Measurements from ENCODE around the gene CRYBB1.

CRYBB1 gene

DNA sequence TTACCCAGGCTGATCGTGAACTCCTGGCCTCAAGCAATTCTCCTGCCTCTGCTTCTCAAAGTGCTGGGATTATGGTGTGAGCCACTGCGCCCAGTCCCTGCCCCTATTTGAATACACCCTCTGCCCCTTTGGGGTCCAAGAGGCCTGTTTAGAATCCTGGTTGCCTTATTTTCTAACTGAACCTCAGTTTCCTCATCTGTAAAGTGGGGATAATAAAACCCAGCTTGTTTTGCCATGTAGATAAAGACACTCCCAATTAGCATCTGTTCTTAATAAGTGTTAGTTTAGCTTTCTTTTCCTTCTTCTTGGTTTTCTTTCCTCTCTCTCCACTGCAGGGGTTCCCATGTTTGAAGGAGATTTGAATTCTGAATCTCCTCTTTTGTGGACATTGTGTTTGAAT, 44.3 kb upstream of the CRYBB1 start:
- no peaks in the 10 kb centered on the region for H3K36me3 ChIP-seq (ENCODE audit: control insufficient read depth in 1 of 2, insufficient read depth in 2 of 2, low read length in 2 of 2)
- H2BK12ac ChIP-seq (ENCODE audit: low read length): no peak overlapping the region
- H3K27ac ChIP-seq (ENCODE audit: low read depth, low read length): no peak overlapping the region
- H2BK5ac ChIP-seq (ENCODE audit: low read depth, low read length, poor library complexity): no peak overlapping the region
- H3K4me2 ChIP-seq (ENCODE audit: low read length): no peak overlapping the region
- no peak overlapping the region for H3K18ac ChIP-seq (ENCODE audit: low read length)
- WGBS (ENCODE audit: extremely low coverage, insufficient coverage, insufficient read length): no CpG with 5 or more reads among the region's 2 CpGs
- no peak overlapping the region for H2AK5ac ChIP-seq (ENCODE audit: low read length)
- DNase-seq: no peak
- H3K4me1 ChIP-seq (ENCODE audit: control insufficient read depth in 1 of 2, insufficient read depth in 2 of 2, low read length in 2 of 2): peaks cover 5 to 6% of the 10 kb centered on the region in 2 experiments
- H3K79me1 ChIP-seq (ENCODE audit: low read length): no peaks in the 10 kb centered on the region
- peaks cover 14% of the 10 kb centered on the region for H3K27me3 ChIP-seq (ENCODE audit: insufficient read depth, low read length)
- H3K23ac ChIP-seq (ENCODE audit: low read length): no peak overlapping the region
- H3K9me3 ChIP-seq (ENCODE audit: insufficient read depth, low read depth, low read length): no peaks in the 10 kb centered on the region
- no peak overlapping the region for H3K4ac ChIP-seq (ENCODE audit: low read depth, low read length)
- no peak overlapping the region for H3K9ac ChIP-seq (ENCODE audit: low read length)
- no peak overlapping the region for H2BK120ac ChIP-seq (ENCODE audit: insufficient read depth, low read length, poor library complexity)
- H3K14ac ChIP-seq (ENCODE audit: low read length): no peak overlapping the region
- no peak overlapping the region for H4K12ac ChIP-seq (ENCODE audit: low read depth, low read length)
- H3K4me3 ChIP-seq (ENCODE audit: low read depth, low read length): no peak overlapping the region
- H4K91ac ChIP-seq (ENCODE audit: low read depth, low read length): no peak overlapping the region
- no peak overlapping the region for H4K8ac ChIP-seq (ENCODE audit: low read depth, low read length)
- H2AFZ ChIP-seq (ENCODE audit: insufficient read depth, low read length, poor library complexity): no peak overlapping the region
- no peaks in the 10 kb centered on the region for H3K79me2 ChIP-seq (ENCODE audit: control insufficient read depth, insufficient read depth, low read length, poor library complexity)

DNA sequence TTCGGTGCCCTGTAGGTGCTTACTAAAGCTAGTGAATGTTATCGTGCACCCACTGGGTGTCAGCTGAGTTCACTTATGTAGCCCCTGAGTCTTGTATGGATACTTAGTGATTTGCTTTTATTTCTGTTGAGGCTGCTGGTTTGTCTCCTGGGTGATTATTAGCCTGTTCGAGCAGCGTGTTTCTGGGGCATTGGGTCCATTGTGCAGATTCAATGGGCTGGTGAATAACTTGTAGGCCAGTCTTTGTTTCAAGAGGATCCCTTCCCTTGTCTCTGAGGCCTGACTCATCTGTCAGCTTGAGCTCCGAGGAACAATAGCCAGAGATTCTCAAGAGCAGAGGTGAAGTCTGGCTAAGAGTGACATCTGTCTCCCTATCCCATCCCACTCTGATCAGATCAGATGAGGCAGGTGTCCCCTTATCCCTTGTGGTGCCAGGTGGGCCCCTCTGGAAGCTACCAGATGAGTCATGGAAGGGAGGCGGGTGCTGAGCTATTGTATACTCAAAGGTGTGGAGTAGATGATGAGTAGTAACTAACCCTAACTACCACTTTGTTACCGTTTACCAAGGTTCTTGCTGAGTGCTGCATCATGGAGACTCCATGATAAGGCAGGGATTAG, 43.2 kb upstream of the CRYBB1 start:
- Histone ChIP-seq H3K79me2 (ENCODE audit: control insufficient read depth, insufficient read depth, low read length, poor library complexity) (no peaks in the 10 kb centered on the region), H3K18ac (ENCODE audit: low read length) (no peak overlapping the region), H2BK5ac (ENCODE audit: low read depth, low read length, poor library complexity) (no peak overlapping the region), H3K79me1 (ENCODE audit: low read length) (no peaks in the 10 kb centered on the region), H3K27ac (ENCODE audit: low read depth, low read length) (no peak overlapping the region), H3K4me2 (ENCODE audit: low read length) (no peak overlapping the region), H4K12ac (ENCODE audit: low read depth, low read length) (no peak overlapping the region), H3K4ac (ENCODE audit: low read depth, low read length) (no peak overlapping the region), H3K27me3 (ENCODE audit: insufficient read depth, low read length) (peaks cover 24% of the 10 kb centered on the region), H2AFZ (ENCODE audit: insufficient read depth, low read length, poor library complexity) (no peak overlapping the region), H3K9me3 (ENCODE audit: insufficient read depth, low read depth, low read length) (no peaks in the 10 kb centered on the region), H4K91ac (ENCODE audit: low read depth, low read length) (no peak overlapping the region), H2BK120ac (ENCODE audit: insufficient read depth, low read length, poor library complexity) (no peak overlapping the region), H3K4me1 (ENCODE audit: control insufficient read depth in 1 of 2, insufficient read depth in 2 of 2, low read length in 2 of 2) (peaks cover 5 to 6% of the 10 kb centered on the region in 2 experiments), H3K4me3 (ENCODE audit: low read depth, low read length) (no peak overlapping the region), H2AK5ac (ENCODE audit: low read length) (no peak overlapping the region), H3K9ac (ENCODE audit: low read length) (no peak overlapping the region), H3K23ac (ENCODE audit: low read length) (no peak overlapping the region), H2BK12ac (ENCODE audit: low read length) (no peak overlapping the region), H4K8ac (ENCODE audit: low read depth, low read length) (no peak overlapping the region), H3K36me3 (ENCODE audit: control insufficient read depth in 1 of 2, insufficient read depth in 2 of 2, low read length in 2 of 2) (no peaks in the 10 kb centered on the region), H3K14ac (ENCODE audit: low read length) (no peak overlapping the region)
- DNase-seq: no peak
- WGBS (ENCODE audit: extremely low coverage, insufficient coverage, insufficient read length): no CpG with 5 or more reads among the region's 7 CpGs

GRCh38 chr22:26660356-26660755, 42.5 kb upstream of the CRYBB1 start:
- Histone ChIP-seq H3K79me1 (ENCODE audit: low read length) (no peaks in the 10 kb centered on the region), H3K4me2 (ENCODE audit: low read length) (no peak overlapping the region), H3K27me3 (ENCODE audit: insufficient read depth, low read length) (peaks cover 25% of the 10 kb centered on the region), H3K14ac (ENCODE audit: low read length) (no peak overlapping the region), H3K4me1 (ENCODE audit: control insufficient read depth in 1 of 2, insufficient read depth in 2 of 2, low read length in 2 of 2) (peaks cover 5 to 6% of the 10 kb centered on the region in 2 experiments), H2AFZ (ENCODE audit: insufficient read depth, low read length, poor library complexity) (no peak overlapping the region), H3K79me2 (ENCODE audit: control insufficient read depth, insufficient read depth, low read length, poor library complexity) (no peaks in the 10 kb centered on the region), H2BK5ac (ENCODE audit: low read depth, low read length, poor library complexity) (no peak overlapping the region), H2AK5ac (ENCODE audit: low read length) (no peak overlapping the region), H3K23ac (ENCODE audit: low read length) (no peak overlapping the region), H4K91ac (ENCODE audit: low read depth, low read length) (no peak overlapping the region), H3K18ac (ENCODE audit: low read length) (no peak overlapping the region), H3K9me3 (ENCODE audit: insufficient read depth, low read depth, low read length) (no peaks in the 10 kb centered on the region), H3K36me3 (ENCODE audit: control insufficient read depth in 1 of 2, insufficient read depth in 2 of 2, low read length in 2 of 2) (no peaks in the 10 kb centered on the region), H2BK12ac (ENCODE audit: low read length) (no peak overlapping the region), H3K9ac (ENCODE audit: low read length) (no peak overlapping the region), H3K27ac (ENCODE audit: low read depth, low read length) (no peak overlapping the region), H4K8ac (ENCODE audit: low read depth, low read length) (no peak overlapping the region), H4K12ac (ENCODE audit: low read depth, low read length) (no peak overlapping the region), H3K4ac (ENCODE audit: low read depth, low read length) (no peak overlapping the region), H2BK120ac (ENCODE audit: insufficient read depth, low read length, poor library complexity) (no peak overlapping the region), H3K4me3 (ENCODE audit: low read depth, low read length) (no peak overlapping the region)
- no CpG with 5 or more reads among the region's 6 CpGs for WGBS (ENCODE audit: extremely low coverage, insufficient coverage, insufficient read length)
- no peak for DNase-seq

DNA sequence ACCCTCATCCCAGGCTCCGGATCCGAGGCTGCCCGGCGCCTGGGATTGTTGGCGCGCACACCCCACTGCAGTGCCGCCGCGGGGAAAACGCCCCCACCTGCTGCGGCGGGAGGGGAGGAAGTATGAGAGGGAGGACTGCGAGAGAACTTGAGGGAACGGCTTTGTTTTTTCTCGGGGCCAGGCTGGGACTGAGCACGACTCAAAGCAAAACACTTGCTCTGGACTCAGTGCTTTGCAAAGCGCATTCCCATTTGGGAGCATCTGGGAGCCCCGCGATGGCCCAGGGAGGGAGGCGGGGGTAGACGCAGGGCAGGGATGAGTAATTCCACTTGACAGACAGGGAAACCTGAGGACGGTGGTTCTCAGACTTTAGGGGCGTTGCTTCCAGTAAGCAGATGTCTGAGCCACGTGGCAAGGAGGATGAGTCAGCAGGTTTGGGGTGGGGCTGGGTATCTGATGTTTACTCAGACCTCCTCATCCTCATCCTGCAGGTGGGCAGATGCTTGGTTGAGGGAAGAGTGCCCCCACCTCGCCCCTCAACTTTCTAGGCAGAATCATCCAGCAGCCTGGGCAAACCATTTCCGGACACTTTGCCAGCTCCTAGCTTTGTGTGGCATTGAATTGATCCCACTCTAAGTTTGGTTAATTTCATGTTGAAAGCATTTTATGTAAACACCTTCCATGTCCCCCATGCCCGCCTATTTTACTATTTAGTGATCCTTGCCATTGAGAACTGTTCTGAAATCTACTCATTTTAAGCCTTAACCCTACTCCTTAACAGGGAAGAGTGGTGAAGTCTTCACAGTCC, 41.0 kb upstream of the CRYBB1 start:
- Histone ChIP-seq H3K36me3 (ENCODE audit: control insufficient read depth in 1 of 2, insufficient read depth in 2 of 2, low read length in 2 of 2) (no peaks in the 10 kb centered on the region), H2BK5ac (ENCODE audit: low read depth, low read length, poor library complexity) (no peak overlapping the region), H3K27ac (ENCODE audit: low read depth, low read length) (no peak overlapping the region), H3K9me3 (ENCODE audit: insufficient read depth, low read depth, low read length) (no peaks in the 10 kb centered on the region), H4K12ac (ENCODE audit: low read depth, low read length) (no peak overlapping the region), H3K27me3 (ENCODE audit: insufficient read depth, low read length) (peaks cover 25% of the 10 kb centered on the region), H3K18ac (ENCODE audit: low read length) (no peak overlapping the region), H2BK12ac (ENCODE audit: low read length) (no peak overlapping the region), H3K4me2 (ENCODE audit: low read length) (peak overlapping the region; percentile 49), H3K23ac (ENCODE audit: low read length) (no peak overlapping the region), H3K9ac (ENCODE audit: low read length) (no peak overlapping the region), H3K4me3 (ENCODE audit: low read depth, low read length) (no peak overlapping the region), H2AK5ac (ENCODE audit: low read length) (no peak overlapping the region), H4K8ac (ENCODE audit: low read depth, low read length) (no peak overlapping the region), H3K79me2 (ENCODE audit: control insufficient read depth, insufficient read depth, low read length, poor library complexity) (no peaks in the 10 kb centered on the region), H3K14ac (ENCODE audit: low read length) (no peak overlapping the region), H3K79me1 (ENCODE audit: low read length) (no peaks in the 10 kb centered on the region), H4K91ac (ENCODE audit: low read depth, low read length) (no peak overlapping the region), H3K4ac (ENCODE audit: low read depth, low read length) (no peak overlapping the region), H2AFZ (ENCODE audit: insufficient read depth, low read length, poor library complexity) (peak overlapping the region; percentile 58), H2BK120ac (ENCODE audit: insufficient read depth, low read length, poor library complexity) (no peak overlapping the region), H3K4me1 (ENCODE audit: control insufficient read depth in 1 of 2, insufficient read depth in 2 of 2, low read length in 2 of 2) (peaks cover 5 to 6% of the 10 kb centered on the region in 2 experiments)
- WGBS (ENCODE audit: extremely low coverage, insufficient coverage, insufficient read length): no CpG with 5 or more reads among the region's 27 CpGs
- DNase-seq: peak in 1 of 2 donors; percentile 5
